ENCODE measurements around the gene GNB5. TPM values are rescaled to one million over a fixed set of nuclear protein-coding genes. Genes with fewer than 3 reads are reported as not detected.

Gene GNB5
- total RNA-seq, 1 experiment from 2014 or later, result 23.7 TPM

DNA sequence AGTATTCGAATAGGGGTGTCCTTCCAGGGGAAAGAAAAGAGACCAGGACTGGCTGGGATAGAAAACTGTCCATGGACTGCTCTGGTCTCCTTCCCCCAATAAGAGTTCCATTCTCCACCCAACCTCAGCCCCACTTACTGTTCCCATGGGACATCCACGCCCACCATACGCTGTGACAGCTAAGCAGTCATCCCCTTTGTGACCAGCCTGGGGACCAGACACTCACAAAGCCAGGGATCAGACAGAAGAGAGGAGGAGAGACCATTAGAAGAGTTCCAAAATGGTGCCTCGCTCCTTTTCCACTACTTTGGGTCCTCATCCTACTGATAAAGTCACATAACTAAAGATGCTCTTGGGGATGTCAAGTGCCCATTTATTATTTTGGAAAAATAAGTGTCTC, 27.6 kb upstream of the GNB5 start:
- Histone ChIP-seq H3K4me3 (ENCODE audit: low read length) (no peak overlapping the region), H2AFZ (ENCODE audit: low read length) (no peak overlapping the region), H4K20me1 (ENCODE audit: insufficient read depth, low read depth, low read length) (no peaks in the 10 kb centered on the region), H3K9me2 (replicated peaks; ENCODE audit: insufficient read depth, low read length) (no peaks in the 10 kb centered on the region), H3K79me2 (ENCODE audit: low read length) (no peaks in the 10 kb centered on the region), H3K36me3 (ENCODE audit: insufficient read depth, low read length) (no peaks in the 10 kb centered on the region), H3K4me2 (ENCODE audit: low read depth, low read length, poor library complexity, severe bottlenecking) (no peak overlapping the region), H3K9ac (ENCODE audit: low read length) (no peak overlapping the region), H3K9me3 (ENCODE audit: low read length) (no peaks in the 10 kb centered on the region), H3K27ac (ENCODE audit: low read length) (no peak overlapping the region), H3K4me1 (ENCODE audit: low read length) (peaks cover 15% of the 10 kb centered on the region), H3K27me3 (ENCODE audit: low read length) (no peaks in the 10 kb centered on the region)
- DNase-seq, result no peak

DNA sequence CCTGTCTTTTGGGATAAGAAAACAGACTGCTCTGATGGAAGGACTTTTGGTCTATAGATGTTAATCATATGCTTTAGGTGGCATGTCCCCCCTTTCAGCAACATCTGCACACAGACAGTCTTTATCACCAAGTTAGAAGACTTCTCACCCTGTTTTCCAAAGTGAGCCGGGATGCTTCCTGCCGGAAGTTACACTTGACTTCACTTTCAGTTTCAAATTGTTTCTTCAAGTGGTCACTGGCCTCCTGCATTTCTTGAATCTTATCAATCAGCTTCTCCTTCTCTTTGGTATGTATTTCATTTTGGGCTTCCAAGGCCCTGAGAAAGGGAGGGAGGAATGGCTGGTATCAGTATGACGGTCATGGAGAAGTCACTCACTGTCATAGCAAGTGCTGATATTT, 27.2 kb upstream of the GNB5 start:
- H3K27ac ChIP-seq (ENCODE audit: low read length), result no peak overlapping the region

DNA sequence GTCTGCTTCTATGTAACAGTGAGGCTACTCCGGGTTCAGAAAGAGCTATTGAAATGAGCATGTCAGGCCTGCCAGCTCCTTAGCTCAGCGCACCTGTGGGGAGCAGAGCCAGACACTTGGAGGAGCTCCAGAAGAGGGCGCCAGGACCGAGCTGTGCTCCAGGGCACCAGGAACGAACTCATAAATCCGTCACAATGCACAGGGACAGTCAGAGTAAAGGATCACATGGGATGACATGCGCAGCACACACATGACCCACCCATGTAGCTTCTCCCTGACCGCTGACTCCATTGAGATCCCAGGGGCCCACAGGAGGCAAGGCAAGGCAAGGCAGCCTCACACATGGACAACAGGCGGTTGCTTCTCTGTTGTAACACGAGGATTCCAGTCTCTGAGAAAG, 26.0 kb upstream of the GNB5 start:
- Histone ChIP-seq H3K27me3 (ENCODE audit: low read length) (no peaks in the 10 kb centered on the region), H3K9me3 (ENCODE audit: low read length) (no peaks in the 10 kb centered on the region), H2AFZ (ENCODE audit: low read length) (peak overlapping the region; percentile 72; the same call in 1 of the 2 replicates), H4K20me1 (ENCODE audit: insufficient read depth, low read depth, low read length) (no peaks in the 10 kb centered on the region), H3K4me2 (ENCODE audit: low read depth, low read length, poor library complexity, severe bottlenecking) (no peak overlapping the region), H3K79me2 (ENCODE audit: low read length) (no peaks in the 10 kb centered on the region), H3K9ac (ENCODE audit: low read length) (no peak overlapping the region), H3K9me2 (replicated peaks; ENCODE audit: insufficient read depth, low read length) (no peaks in the 10 kb centered on the region), H3K4me3 (ENCODE audit: low read length) (no peak overlapping the region), H3K27ac (ENCODE audit: low read length) (no peak overlapping the region), H3K36me3 (ENCODE audit: insufficient read depth, low read length) (no peaks in the 10 kb centered on the region), H3K4me1 (ENCODE audit: low read length) (peaks cover 15% of the 10 kb centered on the region)
- DNase-seq, result peak; percentile 84

More for the DNA sequence above, 27.2 kb upstream of the GNB5 start:
- Histone ChIP-seq H3K9me2 (replicated peaks; ENCODE audit: insufficient read depth, low read length) (no peaks in the 10 kb centered on the region), H2AFZ (ENCODE audit: low read length) (no peak overlapping the region), H3K27me3 (ENCODE audit: low read length) (no peaks in the 10 kb centered on the region), H4K20me1 (ENCODE audit: insufficient read depth, low read depth, low read length) (no peaks in the 10 kb centered on the region), H3K4me3 (ENCODE audit: low read length) (no peak overlapping the region), H3K9ac (ENCODE audit: low read length) (no peak overlapping the region), H3K79me2 (ENCODE audit: low read length) (no peaks in the 10 kb centered on the region), H3K9me3 (ENCODE audit: low read length) (no peaks in the 10 kb centered on the region), H3K36me3 (ENCODE audit: insufficient read depth, low read length) (no peaks in the 10 kb centered on the region), H3K4me1 (ENCODE audit: low read length) (peaks cover 15% of the 10 kb centered on the region), H3K4me2 (ENCODE audit: low read depth, low read length, poor library complexity, severe bottlenecking) (no peak overlapping the region)
- no peak for DNase-seq

DNA sequence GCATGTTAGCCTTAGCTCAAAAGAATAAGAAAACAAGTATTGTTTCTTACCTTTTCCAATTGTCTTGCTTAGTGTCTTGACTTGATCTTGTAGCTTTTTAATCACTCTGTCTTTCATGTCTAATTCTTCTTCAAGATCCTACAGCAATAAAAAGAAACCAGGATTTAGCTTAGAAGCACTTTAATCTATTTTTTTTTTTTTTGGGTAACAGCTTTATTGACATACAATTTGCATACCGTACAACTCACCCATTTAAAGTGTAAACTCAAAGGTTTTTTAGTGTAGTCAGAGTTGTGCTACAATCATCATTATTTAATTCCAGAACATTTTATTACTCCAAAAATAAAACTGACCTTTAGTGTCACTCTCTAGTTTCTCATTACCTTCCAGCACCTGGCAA, 23.4 kb upstream of the GNB5 start:
- Histone ChIP-seq H4K20me1 (ENCODE audit: insufficient read depth, low read depth, low read length) (no peaks in the 10 kb centered on the region), H3K27me3 (ENCODE audit: low read length) (no peaks in the 10 kb centered on the region), H2AFZ (ENCODE audit: low read length) (no peak overlapping the region), H3K27ac (ENCODE audit: low read length) (no peak overlapping the region), H3K9ac (ENCODE audit: low read length) (no peak overlapping the region), H3K4me3 (ENCODE audit: low read length) (no peak overlapping the region), H3K4me2 (ENCODE audit: low read depth, low read length, poor library complexity, severe bottlenecking) (no peak overlapping the region), H3K9me3 (ENCODE audit: low read length) (no peaks in the 10 kb centered on the region), H3K4me1 (ENCODE audit: low read length) (peaks cover 3% of the 10 kb centered on the region; the same call in 1 of the 2 replicates), H3K36me3 (ENCODE audit: insufficient read depth, low read length) (no peaks in the 10 kb centered on the region), H3K9me2 (replicated peaks; ENCODE audit: insufficient read depth, low read length) (no peaks in the 10 kb centered on the region), H3K79me2 (ENCODE audit: low read length) (no peaks in the 10 kb centered on the region)
- DNase-seq, result no peak

DNA sequence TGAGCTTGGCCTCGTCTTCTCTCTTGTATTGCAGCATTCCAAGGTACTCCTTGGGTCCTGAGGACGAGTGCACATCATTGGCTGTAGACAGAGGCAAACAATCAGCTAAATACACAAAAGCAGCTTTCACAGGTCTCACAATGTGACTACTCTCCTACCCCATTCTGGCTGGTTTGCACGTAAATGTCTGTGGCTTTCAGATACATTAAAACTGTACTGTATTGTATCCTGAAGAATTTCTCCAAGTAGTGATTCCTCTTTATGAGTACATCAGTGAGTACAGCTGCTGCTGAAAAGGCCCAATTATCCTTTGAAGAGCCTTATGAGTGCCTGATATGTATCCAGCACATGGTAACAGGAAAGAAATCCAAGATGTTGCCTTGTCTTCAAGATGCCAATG, 22.0 kb upstream of the GNB5 start:
- H3K27ac ChIP-seq (ENCODE audit: low read length), result no peak overlapping the region
- H3K36me3 ChIP-seq (ENCODE audit: insufficient read depth, low read length), result no peaks in the 10 kb centered on the region
- no peaks in the 10 kb centered on the region for H3K9me3 ChIP-seq (ENCODE audit: low read length)
- H3K27me3 ChIP-seq (ENCODE audit: low read length), result no peaks in the 10 kb centered on the region
- H3K4me3 ChIP-seq (ENCODE audit: low read length), result no peak overlapping the region
- no peak overlapping the region for H3K4me2 ChIP-seq (ENCODE audit: low read depth, low read length, poor library complexity, severe bottlenecking)
- no peaks in the 10 kb centered on the region for H3K9me2 ChIP-seq (replicated peaks; ENCODE audit: insufficient read depth, low read length)
- no peak for DNase-seq
- no peaks in the 10 kb centered on the region for H4K20me1 ChIP-seq (ENCODE audit: insufficient read depth, low read depth, low read length)
- H3K4me1 ChIP-seq (ENCODE audit: low read length), result peaks cover 3% of the 10 kb centered on the region; the same call in 1 of the 2 replicates
- no peaks in the 10 kb centered on the region for H3K79me2 ChIP-seq (ENCODE audit: low read length)
- no peak overlapping the region for H3K9ac ChIP-seq (ENCODE audit: low read length)
- H2AFZ ChIP-seq (ENCODE audit: low read length), result no peak overlapping the region

DNA sequence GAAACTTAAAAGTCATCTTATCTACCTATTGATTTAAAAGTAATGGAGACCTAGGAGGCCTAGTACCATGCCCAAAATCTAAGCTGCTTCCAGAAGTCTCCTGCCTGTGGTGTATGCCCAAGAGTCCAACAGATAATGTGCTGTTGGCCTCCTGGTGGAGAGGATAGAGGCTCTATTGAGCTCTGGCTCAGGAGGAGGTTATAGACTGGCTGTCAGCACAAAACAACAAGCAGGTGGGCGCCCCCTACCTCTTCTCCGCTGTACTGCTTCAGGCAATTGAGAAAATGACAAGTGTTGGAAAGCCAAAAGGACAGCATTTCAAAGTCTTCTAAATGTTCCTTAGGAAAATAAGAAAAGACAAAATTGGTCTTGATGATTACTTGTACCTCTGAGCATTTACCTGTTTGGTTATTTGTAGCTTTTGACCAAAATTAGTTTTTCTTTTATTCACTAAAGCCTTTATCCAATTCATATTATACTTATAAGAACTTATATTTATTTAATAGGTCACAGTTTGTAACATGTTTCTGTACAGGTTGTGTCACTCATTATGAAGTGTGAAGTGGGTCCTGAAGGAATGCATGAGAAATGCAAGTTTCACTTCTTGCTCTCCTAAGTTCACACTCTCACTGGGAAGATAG, 17.2 kb upstream of the GNB5 start:
- H3K9ac ChIP-seq (ENCODE audit: low read length), result no peak overlapping the region
- H3K27me3 ChIP-seq (ENCODE audit: low read length), result no peaks in the 10 kb centered on the region
- H3K4me2 ChIP-seq (ENCODE audit: low read depth, low read length, poor library complexity, severe bottlenecking), result no peak overlapping the region
- H3K4me3 ChIP-seq (ENCODE audit: low read length), result no peak overlapping the region
- H3K36me3 ChIP-seq (ENCODE audit: insufficient read depth, low read length), result no peaks in the 10 kb centered on the region
- H3K9me3 ChIP-seq (ENCODE audit: low read length), result no peaks in the 10 kb centered on the region
- no peaks in the 10 kb centered on the region for H3K4me1 ChIP-seq (ENCODE audit: low read length)
- peak; percentile 85 for DNase-seq
- H3K27ac ChIP-seq (ENCODE audit: low read length), result no peak overlapping the region
- H4K20me1 ChIP-seq (ENCODE audit: insufficient read depth, low read depth, low read length), result no peaks in the 10 kb centered on the region
- no peak overlapping the region for H2AFZ ChIP-seq (ENCODE audit: low read length)
- no peaks in the 10 kb centered on the region for H3K79me2 ChIP-seq (ENCODE audit: low read length)
- H3K9me2 ChIP-seq (replicated peaks; ENCODE audit: insufficient read depth, low read length), result no peaks in the 10 kb centered on the region

DNA sequence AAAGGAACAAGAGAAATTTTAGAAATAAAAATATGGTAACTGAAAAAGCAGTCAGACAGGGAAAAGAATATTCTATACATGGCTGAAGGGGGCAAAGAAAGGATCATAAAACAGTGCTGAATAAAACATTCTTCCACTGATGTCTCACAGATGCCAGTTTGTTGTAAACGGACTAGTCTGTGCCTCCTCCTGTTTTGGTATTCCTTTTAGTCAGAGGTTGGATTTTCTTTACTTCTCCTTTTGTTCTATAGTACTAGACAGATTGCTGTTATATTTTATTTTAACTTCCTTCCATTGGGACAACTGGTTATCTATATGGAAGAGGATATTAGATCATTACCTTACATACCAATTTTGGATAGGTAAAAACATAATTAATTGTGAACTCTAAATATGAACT, 16.0 kb upstream of the GNB5 start:
- H3K27ac ChIP-seq (ENCODE audit: low read length), result no peak overlapping the region
- H2AFZ ChIP-seq (ENCODE audit: low read length), result no peak overlapping the region
- H3K4me2 ChIP-seq (ENCODE audit: low read depth, low read length, poor library complexity, severe bottlenecking), result no peak overlapping the region
- H3K4me3 ChIP-seq (ENCODE audit: low read length), result no peak overlapping the region
- no peaks in the 10 kb centered on the region for H3K27me3 ChIP-seq (ENCODE audit: low read length)
- H3K36me3 ChIP-seq (ENCODE audit: insufficient read depth, low read length), result no peaks in the 10 kb centered on the region
- H3K9me3 ChIP-seq (ENCODE audit: low read length), result no peaks in the 10 kb centered on the region
- H3K9ac ChIP-seq (ENCODE audit: low read length), result no peak overlapping the region
- DNase-seq, result no peak
- H3K4me1 ChIP-seq (ENCODE audit: low read length), result no peaks in the 10 kb centered on the region
- no peaks in the 10 kb centered on the region for H3K9me2 ChIP-seq (replicated peaks; ENCODE audit: insufficient read depth, low read length)
- H4K20me1 ChIP-seq (ENCODE audit: insufficient read depth, low read depth, low read length), result no peaks in the 10 kb centered on the region
- no peaks in the 10 kb centered on the region for H3K79me2 ChIP-seq (ENCODE audit: low read length)

DNA sequence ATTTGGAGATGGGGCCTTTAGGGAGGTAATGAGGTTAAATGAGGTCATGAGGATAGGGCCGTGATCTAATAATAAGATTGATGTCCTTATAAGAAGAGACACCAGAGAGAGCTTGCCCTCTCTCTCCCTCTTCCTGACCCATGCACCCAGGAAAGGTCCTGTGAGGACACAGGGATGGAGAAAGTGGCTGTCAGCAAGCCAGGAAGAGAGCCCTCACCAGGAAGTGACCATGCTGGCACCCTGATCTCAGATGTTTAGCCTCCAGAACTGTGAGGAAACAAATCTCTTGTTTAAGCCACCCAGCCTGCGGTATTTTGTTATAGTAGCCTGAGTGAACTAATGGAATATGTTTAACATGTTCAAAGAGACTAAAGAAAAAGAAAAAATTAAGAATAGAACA, 15.3 kb upstream of the GNB5 start:
- Histone ChIP-seq H3K79me2 (ENCODE audit: low read length) (no peaks in the 10 kb centered on the region), H4K20me1 (ENCODE audit: insufficient read depth, low read depth, low read length) (no peaks in the 10 kb centered on the region), H3K27me3 (ENCODE audit: low read length) (no peaks in the 10 kb centered on the region), H3K4me1 (ENCODE audit: low read length) (no peaks in the 10 kb centered on the region), H3K9me2 (replicated peaks; ENCODE audit: insufficient read depth, low read length) (no peaks in the 10 kb centered on the region), H2AFZ (ENCODE audit: low read length) (no peak overlapping the region), H3K4me3 (ENCODE audit: low read length) (no peak overlapping the region), H3K9me3 (ENCODE audit: low read length) (no peaks in the 10 kb centered on the region), H3K27ac (ENCODE audit: low read length) (no peak overlapping the region), H3K36me3 (ENCODE audit: insufficient read depth, low read length) (no peaks in the 10 kb centered on the region), H3K9ac (ENCODE audit: low read length) (no peak overlapping the region), H3K4me2 (ENCODE audit: low read depth, low read length, poor library complexity, severe bottlenecking) (no peak overlapping the region)
- no peak for DNase-seq

Measured in Karpas-422 (cell line).